Loucy (cell line): ENCODE measurements around the gene CLASP1.

Source experiments
- H2AFZ ChIP-seq: fragments of 200-600 bp; sonication (generic); 2 replicates; pipeline ENCODE4 v1.6.0; 2016; ENCODE audit warnings: antibody characterized with exemption, mild to moderate bottlenecking, low read length, moderate library complexity
- H3F3A ChIP-seq: fragments of 200-600 bp; 2 replicates; pipeline ENCODE4 v1.6.0; 2016; ENCODE audit warnings: antibody characterized with exemption, low read depth, mild to moderate bottlenecking
- H3K27me3 ChIP-seq: fragments of 200-600 bp; sonication (generic); 2 replicates; pipeline ENCODE4 v1.6.1; 2014; ENCODE audit warnings: low read length, mild to moderate bottlenecking; ENCODE audit not compliant: insufficient read depth, poor library complexity, severe bottlenecking
- H3K36me3 ChIP-seq: fragments of 200-600 bp; sonication (generic); 2 replicates; pipeline ENCODE4 v1.6.1; 2016; ENCODE audit warnings: low read length; ENCODE audit not compliant: insufficient read depth
- H3K4me1 ChIP-seq: fragments of 200-600 bp; sonication (generic); 2 replicates; pipeline ENCODE4 v1.5.1; 2014; ENCODE audit warnings: low read length, mild to moderate bottlenecking; ENCODE audit not compliant: insufficient read depth, poor library complexity, severe bottlenecking
- H3K4me2 ChIP-seq: fragments of 200-600 bp; sonication (generic); 2 replicates; pipeline ENCODE4 v1.6.0; 2014; ENCODE audit warnings: antibody characterized with exemption, low read length, low read depth, mild to moderate bottlenecking; ENCODE audit not compliant: poor library complexity, severe bottlenecking
- H3K4me3 ChIP-seq: fragments of 200-600 bp; sonication (generic); 2 replicates; pipeline ENCODE4 v1.5.1; 2014; ENCODE audit warnings: low read length, mild to moderate bottlenecking, mixed read lengths; ENCODE audit not compliant: poor library complexity, severe bottlenecking
- H3K79me2 ChIP-seq: fragments of 200-600 bp; sonication (generic); 2 replicates; pipeline ENCODE4 v1.6.1; 2014; ENCODE audit warnings: low read length; ENCODE audit not compliant: insufficient read depth
- H3K9ac ChIP-seq: fragments of 200-600 bp; sonication (generic); 2 replicates; pipeline ENCODE4 v1.6.0; 2014; ENCODE audit warnings: mild to moderate bottlenecking, low read depth, low read length, moderate library complexity; ENCODE audit not compliant: poor library complexity, severe bottlenecking
- H3K9me2 ChIP-seq: fragments of 200-600 bp; sonication (generic); replicated peaks from 2 replicates; pipeline ENCODE4 v1.6.1; 2016; ENCODE audit warnings: low read depth, low read length, mixed read lengths
- H3K9me3 ChIP-seq: fragments of 200-600 bp; sonication (generic); 2 replicates; pipeline ENCODE4 v1.6.1; 2014; ENCODE audit warnings: mild to moderate bottlenecking, antibody characterized with exemption, low read length, low read depth; ENCODE audit not compliant: insufficient read depth
- H4K20me1 ChIP-seq: fragments of 200-600 bp; sonication (generic); 2 replicates; pipeline ENCODE4 v1.6.0; 2014; ENCODE audit warnings: antibody characterized with exemption, low read length, mild to moderate bottlenecking; ENCODE audit not compliant: insufficient read depth, poor library complexity, severe bottlenecking
- EZH2phosphoT487 ChIP-seq: fragments of 200-600 bp; IDR thresholded peaks from 2 replicates; pipeline ENCODE4 v1.6.1; 2018; ENCODE audit warnings: antibody characterized with exemption, mild to moderate bottlenecking, moderate library complexity, borderline replicate concordance
- TF ChIP-seq, protein P1 (sequence below): fragments of 200-600 bp; sonication (generic); conservative IDR thresholded peaks from 2 replicates; pipeline ENCODE4 v1.5.1; 2014; ENCODE audit warnings: mild to moderate bottlenecking, antibody characterized with exemption, low read length

Gene CLASP1

DNA sequence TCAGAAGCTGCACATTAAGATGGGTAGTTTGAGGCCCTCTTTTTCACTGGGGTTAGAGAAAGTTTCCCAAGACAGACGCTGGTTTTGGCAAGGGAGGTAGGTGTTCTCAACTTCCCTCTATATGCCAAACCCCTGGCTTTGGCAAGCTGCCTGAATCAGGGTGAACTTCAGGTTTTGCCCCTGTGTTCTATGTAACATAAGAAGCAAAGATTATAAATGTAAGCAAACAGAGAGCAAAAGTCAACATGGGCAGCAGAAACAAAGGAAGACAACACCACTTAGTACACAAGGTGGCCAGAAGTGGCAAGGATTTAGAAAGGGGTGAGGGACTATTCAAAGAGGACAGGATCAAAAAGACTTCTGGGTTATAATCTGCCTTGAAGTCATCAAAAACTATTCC lies 293.8 kb downstream of the CLASP1 start:
- no peak overlapping the region for H3K4me3 ChIP-seq
- H3K27me3 ChIP-seq = no peaks in the 10 kb centered on the region
- H3K9me3 ChIP-seq = no peaks in the 10 kb centered on the region
- TF ChIP-seq EZH2phosphoT487 = no peak
- TF ChIP-seq, protein P1, sequence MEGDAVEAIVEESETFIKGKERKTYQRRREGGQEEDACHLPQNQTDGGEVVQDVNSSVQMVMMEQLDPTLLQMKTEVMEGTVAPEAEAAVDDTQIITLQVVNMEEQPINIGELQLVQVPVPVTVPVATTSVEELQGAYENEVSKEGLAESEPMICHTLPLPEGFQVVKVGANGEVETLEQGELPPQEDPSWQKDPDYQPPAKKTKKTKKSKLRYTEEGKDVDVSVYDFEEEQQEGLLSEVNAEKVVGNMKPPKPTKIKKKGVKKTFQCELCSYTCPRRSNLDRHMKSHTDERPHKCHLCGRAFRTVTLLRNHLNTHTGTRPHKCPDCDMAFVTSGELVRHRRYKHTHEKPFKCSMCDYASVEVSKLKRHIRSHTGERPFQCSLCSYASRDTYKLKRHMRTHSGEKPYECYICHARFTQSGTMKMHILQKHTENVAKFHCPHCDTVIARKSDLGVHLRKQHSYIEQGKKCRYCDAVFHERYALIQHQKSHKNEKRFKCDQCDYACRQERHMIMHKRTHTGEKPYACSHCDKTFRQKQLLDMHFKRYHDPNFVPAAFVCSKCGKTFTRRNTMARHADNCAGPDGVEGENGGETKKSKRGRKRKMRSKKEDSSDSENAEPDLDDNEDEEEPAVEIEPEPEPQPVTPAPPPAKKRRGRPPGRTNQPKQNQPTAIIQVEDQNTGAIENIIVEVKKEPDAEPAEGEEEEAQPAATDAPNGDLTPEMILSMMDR = no peak
- H3K79me2 ChIP-seq = no peaks in the 10 kb centered on the region
- H3K36me3 ChIP-seq = peaks cover 87% of the 10 kb centered on the region; the same call in 1 of the 2 replicates
- H3K4me1 ChIP-seq = no peaks in the 10 kb centered on the region
- H3K4me2 ChIP-seq = no peak overlapping the region
- H4K20me1 ChIP-seq = no peaks in the 10 kb centered on the region
- no peak overlapping the region for H3K9ac ChIP-seq
- H2AFZ ChIP-seq = no peak overlapping the region
- H3K9me2 ChIP-seq = no peaks in the 10 kb centered on the region
- H3F3A ChIP-seq = no peaks in the 10 kb centered on the region

DNA sequence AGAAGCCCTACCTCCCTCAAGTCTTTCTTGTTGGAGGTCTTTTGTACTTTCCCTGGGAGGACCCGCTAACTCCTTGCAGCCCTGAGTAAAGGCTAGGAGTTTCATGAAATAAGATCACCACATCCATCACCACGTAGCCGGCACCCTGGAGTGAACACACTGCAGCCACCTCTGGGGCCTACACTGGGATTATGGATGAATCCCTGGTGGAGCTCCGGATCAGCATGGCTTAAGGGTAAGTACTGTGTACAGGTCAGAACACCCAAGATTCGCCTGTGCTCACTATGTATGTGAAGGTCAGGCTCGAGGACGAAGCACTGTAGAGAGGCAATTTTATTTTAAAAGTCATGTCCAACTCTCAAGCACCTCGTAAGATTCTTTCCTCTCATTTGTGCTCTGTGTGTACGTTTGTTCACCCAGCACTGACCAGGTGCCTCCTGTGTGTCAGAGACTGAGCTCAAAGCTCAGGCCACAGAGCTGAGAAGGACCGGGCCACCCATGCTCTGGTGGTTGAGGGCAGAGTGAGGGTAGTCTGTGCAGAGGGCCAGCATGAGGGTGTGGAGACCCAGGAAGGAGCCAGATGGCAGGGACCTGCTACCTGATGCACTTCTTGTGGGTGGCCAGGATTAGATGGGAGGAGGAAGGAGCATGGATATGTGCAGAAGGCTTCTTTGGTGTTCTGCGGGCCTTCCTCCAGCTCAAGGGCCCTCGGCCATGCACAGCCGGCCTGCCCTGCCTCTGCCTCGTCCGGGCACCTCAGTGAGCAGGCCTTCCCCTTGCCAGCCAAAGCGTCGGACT lies 297.5 kb downstream of the CLASP1 start:
- Histone ChIP-seq H3F3A (no peaks in the 10 kb centered on the region), H3K9me2 (no peaks in the 10 kb centered on the region), H3K4me2 (no peak overlapping the region), H3K4me3 (no peak overlapping the region), H2AFZ (no peak overlapping the region), H3K9ac (no peak overlapping the region), H3K27me3 (no peaks in the 10 kb centered on the region), H3K36me3 (peaks cover 90% of the 10 kb centered on the region; the same call in 1 of the 2 replicates), H3K79me2 (no peaks in the 10 kb centered on the region), H4K20me1 (no peaks in the 10 kb centered on the region), H3K4me1 (no peaks in the 10 kb centered on the region), H3K9me3 (no peaks in the 10 kb centered on the region)
- TF ChIP-seq, protein P1 = no peak
- TF ChIP-seq EZH2phosphoT487 = no peak

DNA sequence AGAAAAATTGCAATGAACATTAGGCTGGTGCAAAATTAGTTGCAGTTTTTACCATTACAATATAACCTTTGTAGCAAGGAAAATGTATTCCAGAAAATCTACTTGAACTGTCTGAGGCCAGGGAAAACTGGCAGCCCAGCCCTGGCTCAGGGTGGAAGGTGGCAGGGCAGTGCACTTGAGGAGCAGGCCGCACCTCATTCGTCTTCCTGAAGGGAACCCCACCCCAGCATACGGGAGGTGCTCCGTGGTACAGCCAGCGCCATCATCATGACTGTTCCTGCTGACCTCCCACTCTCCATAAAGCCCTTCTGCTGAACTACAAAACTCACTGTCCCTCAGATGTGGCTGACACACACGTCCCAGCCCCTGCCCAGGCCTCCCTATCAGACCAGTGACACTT lies 298.4 kb downstream of the CLASP1 start:
- Histone ChIP-seq H3K36me3 (peaks cover 92% of the 10 kb centered on the region; the same call in 1 of the 2 replicates), H4K20me1 (no peaks in the 10 kb centered on the region), H3F3A (no peaks in the 10 kb centered on the region), H3K79me2 (no peaks in the 10 kb centered on the region), H3K9ac (no peak overlapping the region), H3K27me3 (no peaks in the 10 kb centered on the region), H3K4me3 (no peak overlapping the region), H3K9me2 (no peaks in the 10 kb centered on the region), H3K4me1 (no peaks in the 10 kb centered on the region), H3K9me3 (no peaks in the 10 kb centered on the region), H3K4me2 (no peak overlapping the region), H2AFZ (no peak overlapping the region)
- TF ChIP-seq, protein P1 = no peak
- no peak for TF ChIP-seq EZH2phosphoT487
